ENCODE results near the gene PGGT1B. TPM values are rescaled to one million over a fixed set of nuclear protein-coding genes. Genes with fewer than 3 reads are reported as not detected.

The PGGT1B gene
- total RNA-seq, 2 donors from 2014 or later = 73.6 to 92.0 TPM

DNA sequence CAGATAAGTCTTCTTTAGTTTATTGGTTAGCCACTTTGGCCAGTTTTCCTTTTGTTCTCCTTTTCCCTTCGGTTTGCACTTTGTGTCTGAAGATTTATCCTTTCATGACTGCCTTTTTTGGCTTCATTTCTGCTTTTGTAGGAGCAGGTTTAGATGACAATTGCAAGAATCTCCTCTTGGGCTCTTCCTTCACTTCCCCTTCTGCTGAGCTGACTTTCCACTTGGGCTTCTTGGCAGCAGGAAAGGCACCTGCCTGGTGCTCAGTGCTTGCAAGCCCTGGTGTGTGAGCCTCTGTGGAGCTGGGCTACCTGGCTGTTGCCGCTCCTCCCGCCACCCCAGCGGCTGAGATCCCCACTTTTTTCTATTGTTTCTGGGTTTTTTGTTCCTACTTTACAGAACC is 26.4 kb upstream of the PGGT1B start:
- Histone ChIP-seq H3K9me3 (no peaks in the 10 kb centered on the region), H3K4me1 (no peaks in the 10 kb centered on the region), H3K9ac (ENCODE audit: low read depth in 2 of 2, low read length in 2 of 2) (no peak overlapping the region), H3K27ac (no peak overlapping the region), H3K4me3 (no peak overlapping the region), H3K27me3 (no peaks in the 10 kb centered on the region), H3K36me3 (no peaks in the 10 kb centered on the region)
- DNase-seq = no peak
- TF ChIP-seq, protein P1, sequence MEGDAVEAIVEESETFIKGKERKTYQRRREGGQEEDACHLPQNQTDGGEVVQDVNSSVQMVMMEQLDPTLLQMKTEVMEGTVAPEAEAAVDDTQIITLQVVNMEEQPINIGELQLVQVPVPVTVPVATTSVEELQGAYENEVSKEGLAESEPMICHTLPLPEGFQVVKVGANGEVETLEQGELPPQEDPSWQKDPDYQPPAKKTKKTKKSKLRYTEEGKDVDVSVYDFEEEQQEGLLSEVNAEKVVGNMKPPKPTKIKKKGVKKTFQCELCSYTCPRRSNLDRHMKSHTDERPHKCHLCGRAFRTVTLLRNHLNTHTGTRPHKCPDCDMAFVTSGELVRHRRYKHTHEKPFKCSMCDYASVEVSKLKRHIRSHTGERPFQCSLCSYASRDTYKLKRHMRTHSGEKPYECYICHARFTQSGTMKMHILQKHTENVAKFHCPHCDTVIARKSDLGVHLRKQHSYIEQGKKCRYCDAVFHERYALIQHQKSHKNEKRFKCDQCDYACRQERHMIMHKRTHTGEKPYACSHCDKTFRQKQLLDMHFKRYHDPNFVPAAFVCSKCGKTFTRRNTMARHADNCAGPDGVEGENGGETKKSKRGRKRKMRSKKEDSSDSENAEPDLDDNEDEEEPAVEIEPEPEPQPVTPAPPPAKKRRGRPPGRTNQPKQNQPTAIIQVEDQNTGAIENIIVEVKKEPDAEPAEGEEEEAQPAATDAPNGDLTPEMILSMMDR (IDR thresholded peaks at IDR 0.05) = no peak
- intact Hi-C loops (cut with DNase I) = no loop called here

DNA sequence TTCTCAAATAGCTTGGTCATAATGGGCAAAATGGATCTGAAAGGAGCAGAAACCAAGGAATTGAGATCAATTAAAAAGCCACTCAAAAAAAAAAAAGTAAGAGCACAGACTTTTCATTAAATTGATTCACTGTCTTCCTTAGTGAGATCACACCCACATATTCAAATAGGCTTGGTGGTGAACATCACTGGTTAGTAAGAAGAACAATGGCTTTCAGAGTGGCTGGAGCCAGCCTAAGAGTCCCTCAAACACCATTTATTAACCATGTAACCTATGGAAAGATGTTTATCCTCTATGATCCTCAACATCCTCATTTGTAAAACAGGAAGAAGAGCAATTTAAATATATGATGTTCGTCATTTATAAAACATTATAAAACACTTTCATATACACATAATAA is 21.3 kb upstream of the PGGT1B start:
- intact Hi-C loops (cut with DNase I) = no loop called here
- no peak for DNase-seq
- Histone ChIP-seq H3K4me3 (no peak overlapping the region), H3K9ac (ENCODE audit: low read depth in 2 of 2, low read length in 2 of 2) (no peak overlapping the region), H3K9me3 (no peaks in the 10 kb centered on the region), H3K27ac (no peak overlapping the region), H3K4me1 (no peaks in the 10 kb centered on the region), H3K36me3 (no peaks in the 10 kb centered on the region), H3K27me3 (no peaks in the 10 kb centered on the region)
- TF ChIP-seq, protein P1 (IDR thresholded peaks at IDR 0.05) = no peak

DNA sequence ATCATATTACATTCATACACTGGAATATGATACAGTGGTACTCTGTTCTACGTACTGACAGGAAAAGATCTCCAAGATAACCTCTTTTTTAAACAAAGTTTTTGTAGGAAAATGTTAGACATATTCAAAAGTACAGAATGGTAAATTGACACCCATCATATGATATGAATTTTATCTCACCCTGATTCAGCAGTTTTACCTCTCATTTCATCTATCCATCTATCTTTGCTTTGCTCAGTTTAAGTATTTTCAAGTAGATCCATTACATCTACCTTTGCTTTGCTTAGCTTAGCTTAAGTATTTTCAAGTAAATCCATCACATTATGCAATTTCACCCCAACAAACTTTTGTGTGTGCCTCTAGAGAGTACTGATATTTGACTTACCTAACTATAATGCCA is 19.5 kb upstream of the PGGT1B start:
- no peak overlapping the region for H3K27ac ChIP-seq
- no peaks in the 10 kb centered on the region for H3K36me3 ChIP-seq
- H3K27me3 ChIP-seq = no peaks in the 10 kb centered on the region
- no peak for DNase-seq
- no peaks in the 10 kb centered on the region for H3K4me1 ChIP-seq
- H3K4me3 ChIP-seq = no peak overlapping the region
- H3K9me3 ChIP-seq = no peaks in the 10 kb centered on the region
- intact Hi-C loops (cut with DNase I) = no loop called here
- TF ChIP-seq, protein P1 (IDR thresholded peaks at IDR 0.05) = no peak
- H3K9ac ChIP-seq (ENCODE audit: low read depth in 2 of 2, low read length in 2 of 2) = no peak overlapping the region

DNA sequence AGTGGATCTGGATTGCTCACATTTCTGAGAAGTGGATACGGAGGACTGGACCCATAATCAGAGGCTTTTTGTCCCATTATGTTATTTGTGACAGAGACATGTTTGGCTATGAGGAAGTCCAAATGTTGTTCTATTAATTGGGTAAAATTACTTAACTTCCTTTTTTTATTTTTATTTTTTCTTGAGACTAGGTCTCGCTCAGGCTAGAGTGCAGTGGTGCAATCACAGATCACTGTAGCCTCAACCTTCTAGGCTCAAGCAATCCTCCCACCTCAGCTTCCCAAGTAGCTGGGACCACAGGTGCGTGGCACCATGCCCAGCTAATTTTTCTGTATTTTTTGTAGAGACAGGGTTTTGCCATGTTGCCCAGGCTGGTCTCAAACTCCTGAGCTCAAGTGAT is 11.9 kb upstream of the PGGT1B start:
- Histone ChIP-seq H3K9ac (ENCODE audit: low read depth in 2 of 2, low read length in 2 of 2) (no peak overlapping the region), H3K36me3 (no peaks in the 10 kb centered on the region), H3K9me3 (no peaks in the 10 kb centered on the region), H3K27me3 (no peaks in the 10 kb centered on the region), H3K4me1 (no peaks in the 10 kb centered on the region), H3K4me3 (no peak overlapping the region), H3K27ac (no peak overlapping the region)
- intact Hi-C loops (cut with DNase I) = no loop called here
- TF ChIP-seq, protein P1 (IDR thresholded peaks at IDR 0.05) = no peak
- no peak for DNase-seq

DNA sequence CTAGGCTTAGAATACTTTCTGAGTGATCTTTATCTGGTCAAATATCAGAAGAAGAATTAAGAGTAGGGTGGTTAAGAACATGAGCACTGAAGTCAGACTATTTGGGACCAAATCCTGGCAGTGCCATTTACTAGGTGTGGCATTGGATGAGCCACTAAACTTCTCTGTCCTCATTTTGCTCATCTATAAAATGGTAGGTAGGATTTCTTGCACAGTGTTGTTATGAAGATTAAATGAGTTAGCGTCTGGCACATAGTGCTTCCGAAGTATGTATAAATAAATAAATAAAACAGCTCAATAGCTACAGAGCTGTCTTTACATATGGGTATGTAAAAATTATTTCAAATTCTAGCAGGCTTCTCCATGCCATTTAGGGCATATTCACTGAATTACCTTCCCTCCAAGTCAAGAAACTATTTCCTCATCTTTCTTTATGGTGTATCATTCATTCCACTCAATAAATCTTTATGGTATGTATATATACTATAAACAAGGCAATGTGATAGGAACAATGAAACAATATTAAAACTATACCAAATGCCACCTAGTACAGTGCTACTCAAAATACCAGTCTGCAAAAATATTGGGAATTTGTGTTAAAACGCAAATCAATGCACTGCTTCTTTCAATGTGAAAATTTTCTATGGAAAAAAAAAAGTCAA is 9.8 kb upstream of the PGGT1B start:
- Histone ChIP-seq H3K4me3 (no peak overlapping the region), H3K4me1 (no peaks in the 10 kb centered on the region), H3K9ac (ENCODE audit: low read depth in 2 of 2, low read length in 2 of 2) (no peak overlapping the region), H3K27ac (peak overlapping the region; percentile 51), H3K9me3 (no peaks in the 10 kb centered on the region), H3K27me3 (no peaks in the 10 kb centered on the region), H3K36me3 (no peaks in the 10 kb centered on the region)
- no peak for DNase-seq
- TF ChIP-seq, protein P1 (IDR thresholded peaks at IDR 0.05) = no peak
- intact Hi-C loops (cut with DNase I) = no loop called here

All from colonic mucosa (tissue), 4 donors.